ENCODE data around the gene OLFM1. TPM values are rescaled to one million over a fixed set of nuclear protein-coding genes. Genes with fewer than 3 reads are reported as not detected.
"Not testable (repeated sequence)": the region's sequence is repeated elsewhere in the genome, so short reads cannot be mapped to it uniquely, and the experiment has no call there.

The OLFM1 gene
- total RNA-seq, 2 experiments from 2014 or later: not detected

DNA sequence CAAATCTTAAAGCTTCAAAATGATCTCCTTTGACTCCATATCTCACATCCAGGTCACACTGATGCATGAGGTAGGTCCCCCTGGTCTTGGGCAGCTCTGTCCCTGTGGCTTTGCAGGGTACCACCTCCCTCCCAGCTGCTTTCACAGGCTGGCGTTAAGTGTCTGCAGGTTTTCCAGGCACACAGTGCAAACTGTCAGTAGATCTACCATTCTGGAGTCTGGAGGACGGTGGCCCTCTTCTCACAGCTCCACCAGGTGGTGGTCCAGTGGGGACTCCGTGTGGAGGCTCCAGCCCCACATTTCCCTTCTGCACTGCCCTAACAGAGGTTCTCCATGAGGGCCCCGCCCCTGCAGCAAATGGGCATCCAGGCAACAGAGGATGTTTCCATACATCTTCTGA is 24.0 kb upstream of the OLFM1 start:
- H3K36me3 Mint-ChIP-seq (ENCODE audit: low read depth); H3K27ac Mint-ChIP-seq; ATAC-seq; CTCF ChIA-PET; DNase-seq; H3K27me3 Mint-ChIP-seq (ENCODE audit: low read depth); H3K4me1 Mint-ChIP-seq (ENCODE audit: low read depth); H3K9me3 Mint-ChIP-seq (ENCODE audit: insufficient read depth); H3K4me3 Mint-ChIP-seq: not testable (repeated sequence)
- POLR2A ChIA-PET: interaction anchor here (0.7 kb wide), 1 partner anchor 55 kb away, joined by 3 read pairs; no protein-coding TSS in a partner anchor

GRCh38 chr9:135063888-135064287 is 23.6 kb upstream of the OLFM1 start:
- ATAC-seq; H3K4me3 Mint-ChIP-seq; H3K27ac Mint-ChIP-seq; H3K27me3 Mint-ChIP-seq (ENCODE audit: low read depth); H3K9me3 Mint-ChIP-seq (ENCODE audit: insufficient read depth); POLR2A ChIA-PET; H3K4me1 Mint-ChIP-seq (ENCODE audit: low read depth); H3K36me3 Mint-ChIP-seq (ENCODE audit: low read depth); DNase-seq; CTCF ChIA-PET: not testable (repeated sequence)

DNA sequence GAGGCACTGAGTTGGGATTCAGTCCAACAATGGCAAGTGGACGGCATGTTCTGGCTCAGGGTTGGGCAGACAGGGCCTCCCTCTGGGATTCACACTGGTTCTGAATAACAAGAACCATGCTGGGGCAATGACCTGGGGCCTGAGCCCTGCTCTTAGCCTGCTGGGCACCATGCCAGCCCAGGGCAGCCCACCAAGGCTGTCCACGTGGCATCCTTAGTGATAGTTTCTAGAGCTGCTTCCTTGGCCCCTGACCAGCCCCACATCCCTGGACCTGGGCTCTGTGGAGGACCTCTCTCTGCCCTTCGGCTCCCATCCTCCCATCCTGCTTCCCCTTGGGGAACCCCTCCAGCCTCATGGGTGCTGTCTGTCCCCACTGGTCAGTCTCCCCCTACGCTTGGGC is 22.3 kb upstream of the OLFM1 start:
- POLR2A ChIA-PET: no interaction called here
- Mint-ChIP-seq H3K27me3 (ENCODE audit: low read depth) (no peaks in the 10 kb centered on the region), H3K4me3 (no peak overlapping the region), H3K9me3 (ENCODE audit: insufficient read depth) (no peaks in the 10 kb centered on the region), H3K27ac (no peak overlapping the region), H3K36me3 (ENCODE audit: low read depth) (no peaks in the 10 kb centered on the region), H3K4me1 (ENCODE audit: low read depth) (no peaks in the 10 kb centered on the region)
- CTCF ChIA-PET: no interaction called here
- ATAC-seq (no peak), DNase-seq (no peak)

GRCh38 chr9:135065804-135066203 is 21.7 kb upstream of the OLFM1 start:
- Mint-ChIP-seq H3K27me3 (ENCODE audit: low read depth) (no peaks in the 10 kb centered on the region), H3K4me1 (ENCODE audit: low read depth) (no peaks in the 10 kb centered on the region), H3K4me3 (no peak overlapping the region), H3K9me3 (ENCODE audit: insufficient read depth) (no peaks in the 10 kb centered on the region), H3K36me3 (ENCODE audit: low read depth) (no peaks in the 10 kb centered on the region), H3K27ac (no peak overlapping the region)
- POLR2A ChIA-PET: no interaction called here
- no peak for DNase-seq
- no peak for ATAC-seq
- CTCF ChIA-PET: no interaction called here

- Mint-ChIP-seq H3K4me3 (no peak overlapping the region), H3K36me3 (ENCODE audit: low read depth) (no peaks in the 10 kb centered on the region), H3K27ac (no peak overlapping the region), H3K4me1 (ENCODE audit: low read depth) (no peaks in the 10 kb centered on the region), H3K9me3 (ENCODE audit: insufficient read depth) (no peaks in the 10 kb centered on the region), H3K27me3 (ENCODE audit: low read depth) (no peaks in the 10 kb centered on the region)
- no peak for DNase-seq
- ATAC-seq: no peak
- POLR2A ChIA-PET: no interaction called here
- CTCF ChIA-PET: no interaction called here
These were observed 21.2 kb upstream of the OLFM1 start for GRCh38 chr9:135066291-135066690.

DNA sequence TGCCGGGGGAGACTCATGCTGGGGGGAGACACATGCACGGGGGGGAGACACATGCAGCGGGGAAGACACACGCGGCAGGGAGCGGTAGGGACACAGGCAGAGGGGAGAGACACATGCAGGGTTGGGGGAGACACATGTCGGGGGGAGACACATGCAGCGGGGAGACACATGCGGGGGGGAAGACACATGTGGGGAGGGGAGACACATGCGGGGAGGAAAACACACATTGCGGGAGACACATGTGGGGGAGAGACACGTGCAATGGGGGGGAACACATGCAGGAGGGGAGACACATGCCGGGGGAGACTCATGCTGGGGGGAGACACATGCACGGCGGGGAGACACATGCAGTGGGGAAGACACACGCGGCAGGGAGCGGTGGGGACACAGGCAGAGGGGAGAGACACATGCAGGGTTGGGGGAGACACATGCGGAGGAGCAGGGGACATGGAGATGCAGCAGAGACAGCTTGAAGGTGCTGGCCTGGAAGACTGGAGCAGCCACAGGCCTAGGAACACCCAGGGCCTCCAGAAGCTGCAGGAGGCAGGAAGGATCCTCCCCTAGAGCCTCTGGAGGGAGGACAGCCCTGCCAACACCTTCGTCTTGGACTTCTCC is 20.3 kb upstream of the OLFM1 start:
- H3K4me1 Mint-ChIP-seq (ENCODE audit: low read depth): no peaks in the 10 kb centered on the region
- no peaks in the 10 kb centered on the region for H3K9me3 Mint-ChIP-seq (ENCODE audit: insufficient read depth)
- ChIA-PET CTCF (no interaction called here), POLR2A (no interaction called here)
- H3K36me3 Mint-ChIP-seq (ENCODE audit: low read depth): no peaks in the 10 kb centered on the region
- no peak overlapping the region for H3K4me3 Mint-ChIP-seq
- DNase-seq (no peak), ATAC-seq (no peak)
- no peak overlapping the region for H3K27ac Mint-ChIP-seq
- no peaks in the 10 kb centered on the region for H3K27me3 Mint-ChIP-seq (ENCODE audit: low read depth)

DNA sequence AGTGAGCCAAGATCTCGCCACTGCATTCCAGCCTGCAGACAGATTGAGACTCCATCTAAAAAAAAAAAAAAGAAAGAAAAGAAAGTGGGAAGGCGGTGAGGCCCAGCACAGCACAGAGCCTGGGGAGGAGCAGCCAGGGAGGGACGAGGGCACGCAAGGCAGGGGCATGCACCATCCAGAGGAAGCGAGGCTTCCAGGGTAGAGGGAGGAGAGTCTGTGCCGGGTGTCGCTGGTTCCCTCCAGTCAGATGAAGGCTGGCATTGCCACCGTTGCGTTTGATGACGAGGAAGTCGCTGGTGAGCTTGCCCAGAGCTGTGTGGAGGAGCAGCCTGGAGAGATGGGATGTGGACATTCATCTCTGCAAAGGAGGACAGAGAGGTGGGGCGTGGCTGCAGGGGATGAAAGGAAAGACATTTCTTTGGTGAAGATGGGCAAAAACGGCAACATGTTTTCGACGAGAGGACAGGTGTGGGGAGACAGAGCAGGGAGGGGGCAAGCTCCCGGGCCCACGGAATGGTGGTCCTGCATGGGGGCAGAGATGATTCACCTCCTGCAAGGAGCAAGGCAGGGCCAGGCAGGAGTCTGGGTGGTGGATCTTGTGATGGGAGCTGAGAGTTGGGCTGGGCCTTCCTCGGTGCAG is 18.6 kb upstream of the OLFM1 start:
- no peaks in the 10 kb centered on the region for H3K27me3 Mint-ChIP-seq (ENCODE audit: low read depth)
- H3K4me3 Mint-ChIP-seq: no peak overlapping the region
- ChIA-PET POLR2A (no interaction called here), CTCF (no interaction called here)
- H3K36me3 Mint-ChIP-seq (ENCODE audit: low read depth): no peaks in the 10 kb centered on the region
- no peaks in the 10 kb centered on the region for H3K9me3 Mint-ChIP-seq (ENCODE audit: insufficient read depth)
- DNase-seq: no peak
- no peak for ATAC-seq
- H3K27ac Mint-ChIP-seq: no peak overlapping the region
- no peaks in the 10 kb centered on the region for H3K4me1 Mint-ChIP-seq (ENCODE audit: low read depth)

DNA sequence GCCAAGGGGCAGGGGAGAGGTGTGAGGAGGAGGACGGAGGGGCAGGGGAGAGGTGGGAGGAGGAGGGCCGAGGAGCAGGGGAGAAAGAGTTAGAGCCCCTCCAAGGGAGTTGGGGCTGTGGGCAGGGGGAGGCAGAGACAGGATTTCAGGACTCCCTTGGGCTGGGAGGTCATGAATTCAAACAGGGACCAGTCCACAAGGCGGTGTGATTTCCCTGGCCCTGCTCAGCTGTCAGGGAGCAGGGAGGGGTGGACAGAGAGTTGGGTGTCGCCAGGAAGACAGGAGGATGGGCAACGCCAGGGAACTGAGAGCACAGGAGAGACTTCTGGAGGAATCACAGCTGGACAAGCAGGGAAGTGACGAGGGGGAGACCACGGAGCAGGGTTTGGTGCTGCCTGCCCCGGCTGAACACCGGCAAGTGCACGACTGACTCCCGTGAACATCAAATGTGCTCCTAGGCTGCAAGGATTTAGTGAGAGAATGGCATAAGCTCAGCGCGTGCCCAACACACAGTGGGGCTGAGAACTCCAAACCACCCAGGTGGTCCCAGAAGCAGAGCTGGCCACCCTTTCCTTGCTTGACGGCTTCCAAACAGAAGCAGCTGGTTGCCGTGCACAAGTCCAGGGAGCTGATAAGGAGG is 17.8 kb upstream of the OLFM1 start:
- peaks cover 1% of the 10 kb centered on the region for H3K27me3 Mint-ChIP-seq (ENCODE audit: low read depth)
- ATAC-seq (no peak), DNase-seq (no peak)
- H3K36me3 Mint-ChIP-seq (ENCODE audit: low read depth): no peaks in the 10 kb centered on the region
- ChIA-PET CTCF (no interaction called here), POLR2A (interaction anchor here (0.5 kb wide), 1 partner anchor 86 kb away, joined by 3 read pairs; no protein-coding TSS in a partner anchor)
- no peaks in the 10 kb centered on the region for H3K4me1 Mint-ChIP-seq (ENCODE audit: low read depth)
- H3K9me3 Mint-ChIP-seq (ENCODE audit: insufficient read depth): no peaks in the 10 kb centered on the region
- H3K27ac Mint-ChIP-seq: no peak overlapping the region
- H3K4me3 Mint-ChIP-seq: no peak overlapping the region

- DNase-seq: no peak
- no peaks in the 10 kb centered on the region for H3K4me1 Mint-ChIP-seq (ENCODE audit: low read depth)
- POLR2A ChIA-PET: interaction anchor here (0.5 kb wide), 1 partner anchor 85 kb away, joined by 3 read pairs; no protein-coding TSS in a partner anchor
- no peak overlapping the region for H3K4me3 Mint-ChIP-seq
- no peaks in the 10 kb centered on the region for H3K36me3 Mint-ChIP-seq (ENCODE audit: low read depth)
- H3K27ac Mint-ChIP-seq: no peak overlapping the region
- CTCF ChIA-PET: no interaction called here
- no peaks in the 10 kb centered on the region for H3K9me3 Mint-ChIP-seq (ENCODE audit: insufficient read depth)
- no peak for ATAC-seq
- H3K27me3 Mint-ChIP-seq (ENCODE audit: low read depth): peaks cover 5% of the 10 kb centered on the region
These were observed 17.1 kb upstream of the OLFM1 start for GRCh38 chr9:135070198-135070951.

DNA sequence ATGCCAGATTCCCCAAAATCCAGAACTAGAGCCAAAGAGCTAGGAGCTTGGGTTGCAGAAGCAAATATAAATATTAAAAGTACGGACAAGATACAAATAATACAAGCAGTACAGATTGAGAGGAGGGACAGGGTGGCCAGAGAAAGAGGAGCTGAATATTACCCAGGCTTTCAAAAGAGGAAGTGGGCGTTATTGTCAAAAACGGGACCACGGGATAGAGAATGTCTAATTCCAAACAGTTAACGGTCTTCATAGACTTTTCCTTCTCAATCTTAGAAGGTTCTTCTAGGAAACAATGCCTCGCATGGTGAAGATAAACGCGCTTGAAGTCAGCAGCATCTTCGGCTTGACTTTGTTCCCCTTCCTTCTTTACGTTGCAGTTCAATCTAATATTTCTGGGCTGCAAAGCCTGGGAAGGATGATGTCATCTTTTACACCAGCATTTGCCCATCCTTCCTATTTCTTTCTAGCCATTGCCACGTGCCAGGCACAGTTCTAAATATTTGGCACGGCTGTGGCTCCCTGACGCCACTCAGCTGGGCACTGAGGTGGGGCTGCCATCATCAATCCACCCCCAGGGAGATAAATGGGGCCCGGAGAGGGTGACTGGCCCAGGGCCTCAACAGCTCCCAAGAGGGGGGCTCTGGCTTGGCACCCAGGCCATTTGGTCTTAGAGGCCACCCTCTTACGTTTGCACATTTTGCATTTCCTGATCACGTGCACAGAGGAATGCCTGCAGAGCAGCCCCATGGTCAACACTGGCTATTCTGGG is 16.3 kb upstream of the OLFM1 start:
- ATAC-seq (no peak), DNase-seq (no peak)
- no peaks in the 10 kb centered on the region for H3K4me1 Mint-ChIP-seq (ENCODE audit: low read depth)
- CTCF ChIA-PET: no interaction called here
- H3K4me3 Mint-ChIP-seq: no peak overlapping the region
- no peak overlapping the region for H3K27ac Mint-ChIP-seq
- H3K9me3 Mint-ChIP-seq (ENCODE audit: insufficient read depth): no peaks in the 10 kb centered on the region
- peaks cover 7% of the 10 kb centered on the region for H3K27me3 Mint-ChIP-seq (ENCODE audit: low read depth)
- no peaks in the 10 kb centered on the region for H3K36me3 Mint-ChIP-seq (ENCODE audit: low read depth)
- POLR2A ChIA-PET: no interaction called here

DNA sequence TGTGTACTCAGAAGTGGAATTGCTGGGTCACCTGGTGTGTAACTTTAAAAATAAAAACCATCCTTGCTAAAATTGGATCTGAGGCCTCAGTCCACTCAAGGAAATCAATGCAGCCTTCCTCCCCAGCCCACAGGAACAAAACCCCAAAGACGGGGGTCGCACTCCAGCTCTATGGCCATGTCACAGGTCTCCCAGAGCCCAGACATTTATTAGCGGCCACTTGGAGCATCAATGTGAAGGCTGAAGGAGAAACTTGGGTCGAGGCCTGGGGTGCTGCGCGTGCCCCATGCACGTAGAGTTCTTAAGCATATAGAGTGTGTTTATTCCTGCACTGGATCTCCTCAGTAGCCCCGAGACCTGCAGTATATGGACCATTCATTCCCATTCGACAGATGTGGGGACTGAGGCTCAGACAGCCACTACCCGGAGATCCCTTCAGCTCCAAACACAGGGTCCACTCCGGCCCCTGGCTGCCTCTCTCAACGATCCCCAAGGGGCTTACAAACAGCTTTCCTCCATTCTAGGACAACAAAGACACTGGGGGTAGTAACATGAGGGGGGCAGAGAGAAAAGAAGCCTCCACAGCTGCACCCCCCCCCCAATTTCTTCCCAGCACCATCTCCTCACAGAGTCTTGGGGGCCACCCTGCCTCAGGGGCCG is 14.3 kb upstream of the OLFM1 start:
- Mint-ChIP-seq H3K9me3 (ENCODE audit: insufficient read depth) (no peaks in the 10 kb centered on the region), H3K27ac (no peak overlapping the region), H3K27me3 (ENCODE audit: low read depth) (peaks cover 14% of the 10 kb centered on the region), H3K4me3 (no peak overlapping the region), H3K4me1 (ENCODE audit: low read depth) (no peaks in the 10 kb centered on the region), H3K36me3 (ENCODE audit: low read depth) (no peaks in the 10 kb centered on the region)
- DNase-seq (no peak), ATAC-seq (no peak)
- POLR2A ChIA-PET: no interaction called here
- CTCF ChIA-PET: no interaction called here

Data from activated CD8-positive, alpha-beta T cell treated with anti-CD3 and anti-CD28 coated beads, Interleukin-2, amount 10 ng/mL, durations not matched to agents 7 days and 5 days (primary cell).